ENCODE results near the gene ATRX. TPM values are rescaled to one million over a fixed set of nuclear protein-coding genes. Genes with fewer than 3 reads are reported as not detected.

Gene ATRX
- polyA plus RNA-seq, 1 donor from 2014 or later = 64.0 TPM

- no peak overlapping the region for H3K4me2 ChIP-seq (ENCODE audit: low read length)
- H3K9ac ChIP-seq (ENCODE audit: low read length) = no peak overlapping the region
- H3K4me3 ChIP-seq (ENCODE audit: low read length) = no peak overlapping the region
- H3K79me2 ChIP-seq (replicated peaks; ENCODE audit: insufficient read depth, low read length) = no peaks in the 10 kb centered on the region
- H4K20me1 ChIP-seq (ENCODE audit: insufficient read depth) = no peaks in the 10 kb centered on the region
- no peaks in the 10 kb centered on the region for H3F3A ChIP-seq (ENCODE audit: insufficient read depth, low read length, poor library complexity, severe bottlenecking)
- no peaks in the 10 kb centered on the region for H3K27me3 ChIP-seq (ENCODE audit: insufficient read depth, low read depth, low read length)
- no peaks in the 10 kb centered on the region for H3K9me2 ChIP-seq (ENCODE audit: insufficient read depth, low read length)
- no peak overlapping the region for H3K27ac ChIP-seq (ENCODE audit: low read length)
- no peaks in the 10 kb centered on the region for H3K9me3 ChIP-seq (ENCODE audit: low read length)
- no peak for TF ChIP-seq RAD21 (conservative IDR thresholded peaks at IDR 0.05)
- no peak for TF ChIP-seq POLR2AphosphoS5 (IDR thresholded peaks at IDR 0.05)
- no peak for TF ChIP-seq CTCF (IDR thresholded peaks at IDR 0.05; ENCODE audit: poor library complexity, severe bottlenecking)
- no peak for TF ChIP-seq MXI1 (conservative IDR thresholded peaks at IDR 0.05; ENCODE audit: poor library complexity, severe bottlenecking)
- TF ChIP-seq REST (IDR thresholded peaks at IDR 0.05; ENCODE audit: borderline replicate concordance) = no peak
- TF ChIP-seq TAF1 (IDR thresholded peaks at IDR 0.05; ENCODE audit: low read depth) = no peak
- TF ChIP-seq EP300 (conservative IDR thresholded peaks at IDR 0.05; ENCODE audit: poor library complexity, severe bottlenecking) = no peak
- TF ChIP-seq EZH2 (IDR thresholded peaks at IDR 0.05; ENCODE audit: borderline replicate concordance, insufficient read depth, low read length, poor library complexity, severe bottlenecking) = no peak
- TF ChIP-seq SMC3 (conservative IDR thresholded peaks at IDR 0.05; ENCODE audit: poor library complexity) = no peak
- H2AFZ ChIP-seq (ENCODE audit: low read depth, low read length) = no peak overlapping the region
- H3K36me3 ChIP-seq (ENCODE audit: insufficient read depth, low read length) = no peaks in the 10 kb centered on the region
Observed at GRCh38 chrX:77528034-77528433, 258.0 kb downstream of the ATRX start.

- Histone ChIP-seq H3K9me2 (ENCODE audit: insufficient read depth, low read length) (no peaks in the 10 kb centered on the region), H3K9ac (ENCODE audit: low read length) (no peak overlapping the region), H3K27ac (ENCODE audit: low read length) (no peak overlapping the region), H3K4me2 (ENCODE audit: low read length) (no peak overlapping the region), H3K79me2 (replicated peaks; ENCODE audit: insufficient read depth, low read length) (no peaks in the 10 kb centered on the region), H4K20me1 (ENCODE audit: insufficient read depth) (no peaks in the 10 kb centered on the region), H3F3A (ENCODE audit: insufficient read depth, low read length, poor library complexity, severe bottlenecking) (no peaks in the 10 kb centered on the region), H3K9me3 (ENCODE audit: low read length) (no peaks in the 10 kb centered on the region), H3K27me3 (ENCODE audit: insufficient read depth, low read depth, low read length) (no peaks in the 10 kb centered on the region), H3K36me3 (ENCODE audit: insufficient read depth, low read length) (no peaks in the 10 kb centered on the region), H2AFZ (ENCODE audit: low read depth, low read length) (no peak overlapping the region), H3K4me3 (ENCODE audit: low read length) (no peak overlapping the region)
- TF ChIP-seq TAF1 (IDR thresholded peaks at IDR 0.05; ENCODE audit: low read depth) (no peak), MXI1 (conservative IDR thresholded peaks at IDR 0.05; ENCODE audit: poor library complexity, severe bottlenecking) (no peak), EZH2 (IDR thresholded peaks at IDR 0.05; ENCODE audit: borderline replicate concordance, insufficient read depth, low read length, poor library complexity, severe bottlenecking) (no peak), RAD21 (conservative IDR thresholded peaks at IDR 0.05) (no peak)
Observed at GRCh38 chrX:77527233-77528001, 258.6 kb downstream of the ATRX start.
